ENCODE results near the gene OR52E2. TPM values are rescaled to one million over a fixed set of nuclear protein-coding genes. Genes with fewer than 3 reads are reported as not detected.

Gene OR52E2
- total and polyA plus RNA-seq, 2 donors (not counting 1 experiment from before 2014, with no cell fraction given) = not detected

GRCh38 chr11:5081405-5081804 is 22.0 kb upstream of the OR52E2 start:
- Histone ChIP-seq H3K4me2 (ENCODE audit: extremely low read depth, insufficient read depth, low read length) (no peak overlapping the region), H3K9ac (ENCODE audit: insufficient read depth, low read length) (no peak overlapping the region), H3K9me3 (ENCODE audit: control insufficient read depth, insufficient read depth, low read depth, low read length) (no peaks in the 10 kb centered on the region), H3K79me2 (ENCODE audit: control insufficient read depth, insufficient read depth, low read length) (no peaks in the 10 kb centered on the region), H2AFZ (ENCODE audit: low read length) (no peak overlapping the region), H3K27ac (ENCODE audit: insufficient read depth, low read length) (no peak overlapping the region), H3K4me1 (ENCODE audit: control insufficient read depth, extremely low read depth, insufficient read depth, low read length) (no peaks in the 10 kb centered on the region), H3K4me3 (replicated peaks in 1 of 4; ENCODE audit: control extremely low read depth in 1 of 4, insufficient read depth in 1 of 4, low read depth in 3 of 4, low read length in 4 of 4) (no peak overlapping the region), H3K27me3 (ENCODE audit: control insufficient read depth, insufficient read depth, low read length) (no peaks in the 10 kb centered on the region), H3K36me3 (ENCODE audit: control insufficient read depth, insufficient read depth, low read length) (no peaks in the 10 kb centered on the region), H4K20me1 (ENCODE audit: control insufficient read depth, extremely low read depth, insufficient read depth, low read length) (no peaks in the 10 kb centered on the region)
- TF ChIP-seq CTCF (conservative IDR thresholded peaks at IDR 0.05 in 1 of 2, IDR thresholded peaks at IDR 0.05 in 1 of 2; ENCODE audit: low read depth in 1 of 2, low read length in 2 of 2) (no peak), EZH2 (IDR thresholded peaks at IDR 0.05; ENCODE audit: low read length, missing control alignments) (no peak)
- no peak for DNase-seq (ENCODE audit: low read depth in 2 of 2)

GRCh38 chr11:5071799-5072198 is 12.4 kb upstream of the OR52E2 start:
- Histone ChIP-seq H3K27ac (ENCODE audit: insufficient read depth, low read length) (no peak overlapping the region), H3K4me2 (ENCODE audit: extremely low read depth, insufficient read depth, low read length) (no peak overlapping the region), H2AFZ (ENCODE audit: low read length) (no peak overlapping the region), H3K9ac (ENCODE audit: insufficient read depth, low read length) (no peak overlapping the region), H3K79me2 (ENCODE audit: control insufficient read depth, insufficient read depth, low read length) (no peaks in the 10 kb centered on the region), H3K4me1 (ENCODE audit: control insufficient read depth, extremely low read depth, insufficient read depth, low read length) (no peaks in the 10 kb centered on the region), H4K20me1 (ENCODE audit: control insufficient read depth, extremely low read depth, insufficient read depth, low read length) (no peaks in the 10 kb centered on the region), H3K9me3 (ENCODE audit: control insufficient read depth, insufficient read depth, low read depth, low read length) (no peaks in the 10 kb centered on the region), H3K27me3 (ENCODE audit: control insufficient read depth, insufficient read depth, low read length) (no peaks in the 10 kb centered on the region), H3K4me3 (replicated peaks in 1 of 4; ENCODE audit: control extremely low read depth in 1 of 4, insufficient read depth in 1 of 4, low read depth in 3 of 4, low read length in 4 of 4) (no peak overlapping the region), H3K36me3 (ENCODE audit: control insufficient read depth, insufficient read depth, low read length) (no peaks in the 10 kb centered on the region)
- TF ChIP-seq CTCF (conservative IDR thresholded peaks at IDR 0.05 in 1 of 2, IDR thresholded peaks at IDR 0.05 in 1 of 2; ENCODE audit: low read depth in 1 of 2, low read length in 2 of 2) = no peak
- TF ChIP-seq EZH2 (IDR thresholded peaks at IDR 0.05; ENCODE audit: low read length, missing control alignments) = no peak
- no peak for DNase-seq (ENCODE audit: low read depth in 2 of 2)

DNA sequence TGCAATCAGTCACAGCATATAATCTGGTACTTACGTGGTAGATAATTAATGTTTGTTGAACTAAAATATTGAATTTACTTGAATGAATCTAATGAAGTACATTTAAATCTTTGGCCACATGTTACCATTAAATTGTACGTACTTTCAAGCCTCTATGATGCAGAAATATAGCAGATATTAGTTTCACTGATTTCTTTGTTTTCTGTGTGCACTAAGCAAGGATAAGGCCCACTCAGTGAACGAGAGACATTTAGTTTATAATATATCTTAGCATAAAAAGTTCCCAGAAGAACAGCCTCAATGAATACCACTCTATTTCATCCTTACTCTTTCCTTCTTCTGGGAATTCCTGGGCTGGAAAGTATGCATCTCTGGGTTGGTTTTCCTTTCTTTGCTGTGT is 9.8 kb upstream of the OR52E2 start, which contains the start of gene OR52E1:
OR52E1 (plus strand) TSS at position 301 of the 400 bp plus-strand sequence.
- H3K9ac ChIP-seq (ENCODE audit: insufficient read depth, low read length) = no peak within 1 kb of the TSS
- no peaks in the 10 kb centered on the region for H3K9me3 ChIP-seq (ENCODE audit: control insufficient read depth, insufficient read depth, low read depth, low read length)
- H3K27ac ChIP-seq (ENCODE audit: insufficient read depth, low read length) = no peak within 1 kb of the TSS
- no peak within 1 kb of the TSS for H3K4me2 ChIP-seq (ENCODE audit: extremely low read depth, insufficient read depth, low read length)
- H3K36me3 ChIP-seq (ENCODE audit: control insufficient read depth, insufficient read depth, low read length) = no peaks in the 10 kb centered on the region
- H4K20me1 ChIP-seq (ENCODE audit: control insufficient read depth, extremely low read depth, insufficient read depth, low read length) = no peaks in the 10 kb centered on the region
- H3K4me3 ChIP-seq (replicated peaks in 1 of 4; ENCODE audit: control extremely low read depth in 1 of 4, insufficient read depth in 1 of 4, low read depth in 3 of 4, low read length in 4 of 4) = no peak within 1 kb of the TSS
- H3K79me2 ChIP-seq (ENCODE audit: control insufficient read depth, insufficient read depth, low read length) = no peaks in the 10 kb centered on the region
- TF ChIP-seq EZH2 (IDR thresholded peaks at IDR 0.05; ENCODE audit: low read length, missing control alignments) (no peak), CTCF (conservative IDR thresholded peaks at IDR 0.05 in 1 of 2, IDR thresholded peaks at IDR 0.05 in 1 of 2; ENCODE audit: low read depth in 1 of 2, low read length in 2 of 2) (no peak)
- H3K27me3 ChIP-seq (ENCODE audit: control insufficient read depth, insufficient read depth, low read length) = no peaks in the 10 kb centered on the region
- DNase-seq (ENCODE audit: low read depth in 2 of 2) = no peak
- H3K4me1 ChIP-seq (ENCODE audit: control insufficient read depth, extremely low read depth, insufficient read depth, low read length) = no peaks in the 10 kb centered on the region
- no peak within 1 kb of the TSS for H2AFZ ChIP-seq (ENCODE audit: low read length)

All from fibroblast of lung (primary cell).